HG02763 (cell line): ENCODE data around the gene USP32.
"Not testable (repeated sequence)": the region's sequence is repeated elsewhere in the genome, so short reads cannot be mapped to it uniquely, and the experiment has no call there.

ENCODE experiments used
- ATAC-seq: cut with Tn5 transposase; IDR thresholded peaks from one replicate; pipeline ENCODE4 v1.9.1; 2021; ENCODE audit warnings: mild to moderate bottlenecking, moderate library complexity; ENCODE audit not compliant: unreplicated experiment

Gene USP32

GRCh38 chr17:60412701-60413100 lies 20.8 kb upstream of the USP32 start:
- ATAC-seq: no peak

DNA sequence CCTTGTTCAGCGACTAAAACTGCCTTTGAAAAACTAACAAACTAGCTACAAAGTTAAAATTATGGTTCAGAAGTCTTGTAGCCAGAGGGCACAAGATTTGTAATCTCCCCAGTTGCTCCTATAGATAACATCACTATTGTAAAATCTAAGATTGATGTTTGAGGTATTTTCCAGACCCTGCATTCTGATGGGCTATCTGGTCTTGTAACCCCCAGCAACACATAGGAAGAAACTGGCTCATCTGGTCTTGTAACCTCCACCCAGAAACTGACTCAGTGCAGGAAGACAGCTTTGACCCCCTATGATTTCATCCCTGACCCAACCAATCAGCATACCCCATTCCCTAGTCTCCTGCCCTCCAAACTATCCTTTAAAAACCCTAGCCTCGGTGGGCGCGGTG lies 18.1 kb upstream of the USP32 start:
- ATAC-seq: no peak

DNA sequence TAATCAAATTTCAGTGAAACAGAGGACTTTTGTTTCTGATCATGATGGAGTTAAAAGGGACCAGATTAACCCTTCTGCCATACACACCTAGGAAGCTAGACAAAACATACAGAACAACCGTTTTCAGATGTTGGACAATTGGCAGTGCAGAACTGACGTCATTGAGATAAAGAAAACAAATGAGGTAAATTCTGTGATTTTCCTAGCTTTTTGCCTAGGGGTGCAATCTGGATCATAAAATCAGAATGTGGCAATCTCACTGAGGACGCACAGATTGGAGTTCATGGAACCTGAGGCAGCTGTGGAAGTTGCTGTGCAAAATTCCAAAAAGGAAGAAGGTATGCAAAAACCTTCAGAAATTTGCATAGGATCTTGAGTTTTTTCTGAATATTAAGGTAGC lies 15.0 kb upstream of the USP32 start:
- no peak for ATAC-seq

DNA sequence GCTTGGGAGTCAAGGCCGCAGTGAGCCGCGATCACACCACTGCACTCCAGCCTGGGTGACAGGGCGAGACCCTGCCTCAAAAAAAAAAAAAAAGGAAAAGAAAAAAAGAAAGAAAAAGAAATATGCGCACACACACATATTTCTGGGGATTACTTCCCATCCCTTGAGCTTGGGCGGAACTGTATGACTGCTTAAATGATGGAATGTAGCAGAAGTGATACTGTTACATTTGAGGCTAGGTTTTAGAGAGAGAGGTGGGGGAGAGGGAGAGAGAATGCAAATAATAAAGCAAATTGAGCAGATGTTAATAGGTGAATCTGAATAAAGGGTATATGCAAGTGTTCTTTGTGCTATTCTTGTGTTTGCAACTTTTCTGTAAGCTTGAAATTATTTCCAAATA lies 12.0 kb upstream of the USP32 start:
- ATAC-seq: no peak

DNA sequence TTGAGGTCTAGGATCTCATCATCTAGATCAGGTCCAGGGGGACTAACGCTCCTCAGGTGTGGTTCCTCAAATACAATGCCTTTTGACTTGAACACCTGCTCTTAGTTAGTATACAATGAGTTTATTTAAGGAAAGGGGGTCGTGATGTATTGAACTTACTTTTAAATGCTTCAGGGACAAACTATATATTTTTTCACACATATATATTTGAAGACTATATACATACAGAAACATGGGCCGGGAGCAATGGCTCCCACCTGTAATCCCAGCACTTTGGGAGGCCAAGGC lies 11.5 kb upstream of the USP32 start:
- no peak for ATAC-seq

DNA sequence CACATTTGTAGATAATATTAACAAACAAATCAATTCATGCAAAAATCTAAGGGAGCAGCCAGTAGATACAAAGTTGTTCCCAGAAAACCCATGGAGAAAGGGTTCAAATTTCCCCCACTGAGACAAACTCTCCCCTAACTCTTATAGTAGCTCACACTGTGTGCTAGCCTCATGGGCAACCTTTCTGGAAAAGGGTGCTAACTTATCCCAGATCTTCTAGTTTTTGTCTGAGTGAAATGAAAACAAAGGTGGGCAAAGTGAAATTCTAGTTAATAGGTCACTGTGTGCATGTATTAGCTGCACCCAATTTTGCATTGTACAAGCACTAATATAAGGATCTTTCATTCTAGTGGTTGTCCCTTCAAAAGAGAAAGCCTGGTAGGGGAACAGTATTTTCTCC lies 9.9 kb upstream of the USP32 start:
- ATAC-seq: no peak

DNA sequence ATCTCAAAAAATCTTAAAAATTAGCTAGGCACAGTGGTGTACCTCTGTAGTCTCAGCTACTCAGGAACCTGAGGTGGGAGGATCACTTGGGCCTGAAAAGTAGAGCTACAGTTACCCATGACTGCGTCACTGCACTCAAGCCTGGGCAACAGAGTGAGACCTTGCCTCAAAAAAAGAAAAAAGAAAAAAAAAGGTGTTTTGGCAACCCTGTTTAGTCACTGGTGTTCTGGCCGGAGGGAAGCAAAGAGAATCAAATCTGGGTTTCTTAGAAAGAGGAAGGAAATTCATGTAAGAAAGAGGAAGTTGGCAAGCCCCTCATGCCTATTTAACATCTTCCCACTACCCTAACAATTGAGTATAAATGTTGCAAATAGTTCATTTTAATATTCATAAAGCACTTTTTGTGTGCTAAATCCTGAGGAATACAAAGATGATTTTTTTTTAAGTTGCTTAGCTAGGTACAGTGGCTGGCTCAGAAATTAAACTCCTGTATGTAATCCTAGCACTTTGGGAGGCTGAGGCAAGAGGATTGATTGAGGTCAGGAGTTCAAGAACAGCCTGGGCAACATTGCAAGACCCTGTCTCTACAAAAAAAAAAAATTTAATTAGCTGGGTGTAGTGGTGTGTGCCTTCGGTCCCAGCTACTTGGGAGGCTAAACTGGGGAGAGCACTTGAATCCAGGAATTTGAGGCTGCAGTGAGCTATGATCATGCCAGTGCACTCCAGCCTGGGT lies 6.5 kb upstream of the USP32 start:
- ATAC-seq: no peak

DNA sequence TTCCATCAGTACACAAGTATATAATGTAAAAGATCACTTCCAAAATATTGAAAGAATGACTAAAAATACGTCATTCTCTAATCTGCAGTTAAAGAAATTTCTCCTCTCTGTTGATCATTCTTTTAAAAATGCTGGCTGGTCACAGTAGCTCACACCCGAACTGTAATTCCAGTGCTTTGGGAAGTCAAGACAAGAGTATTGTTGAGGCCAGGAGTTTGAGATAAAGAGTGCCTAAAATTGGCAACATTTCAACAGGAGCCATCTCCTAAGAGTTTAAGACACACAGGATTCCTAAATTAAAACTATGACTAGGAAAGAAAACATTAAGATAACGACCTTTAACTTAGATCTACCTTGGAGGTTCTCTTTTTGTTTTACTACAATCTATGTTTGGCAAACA lies 4.5 kb upstream of the USP32 start:
- no peak for ATAC-seq

DNA sequence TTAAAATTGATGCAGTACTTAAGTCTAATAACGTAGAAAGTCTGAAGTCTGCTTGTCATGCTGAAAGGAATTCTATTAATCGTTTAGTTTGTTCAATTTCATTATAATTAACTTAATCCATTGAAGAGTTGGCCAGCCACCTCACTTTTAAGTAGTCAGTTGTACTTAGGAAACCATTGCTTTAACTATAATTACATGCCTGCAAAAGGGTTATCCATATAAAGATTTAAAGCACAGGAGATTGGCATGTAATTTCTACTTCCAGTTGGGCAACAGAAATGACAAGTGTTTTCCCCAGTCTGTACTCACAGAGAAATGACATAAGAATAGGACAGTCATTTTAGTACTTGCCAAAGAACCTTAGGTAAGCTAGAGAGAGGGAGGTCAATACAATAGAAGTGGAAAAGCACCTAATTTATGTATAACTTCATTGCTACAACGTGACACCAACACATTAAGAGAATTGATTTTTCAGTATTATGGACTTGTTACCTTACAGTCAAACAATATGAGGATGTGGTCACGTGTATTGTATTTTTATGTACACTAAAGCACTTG lies 3.7 kb upstream of the USP32 start:
- no peak for ATAC-seq

GRCh38 chr17:60393840-60394723 lies 2.1 kb upstream of the USP32 start:
- ATAC-seq: no peak

GRCh38 chr17:60392845-60393702 lies 1.1 kb upstream of the USP32 start:
- no peak for ATAC-seq

DNA sequence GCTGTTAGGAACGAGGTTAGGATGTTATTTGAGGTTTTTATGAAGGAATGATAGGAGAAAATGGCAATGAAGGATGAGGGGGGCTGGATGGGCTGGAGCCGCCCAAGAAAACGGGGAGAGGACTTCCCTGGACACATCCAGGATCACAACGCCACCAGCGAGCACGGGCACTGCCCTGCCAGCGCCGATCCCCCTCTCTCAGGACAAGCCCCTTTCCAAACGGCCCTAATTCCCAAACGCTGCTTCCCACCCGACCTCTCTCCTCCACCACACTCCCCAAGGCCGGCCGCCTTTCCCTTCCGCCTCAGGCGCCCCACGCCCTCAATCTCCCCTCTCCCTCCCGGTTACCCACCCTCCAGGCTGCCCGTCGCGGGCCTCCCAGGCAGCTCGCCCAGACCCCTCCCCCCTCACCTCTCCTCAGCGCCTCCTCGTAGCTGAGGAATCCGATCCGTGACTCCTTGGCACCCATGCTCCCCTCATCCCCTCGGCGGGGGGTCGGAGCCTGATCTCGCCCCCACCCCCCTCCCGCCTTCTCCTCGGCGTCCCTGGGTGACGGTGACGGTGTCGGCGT lies 377 bp downstream of the USP32 start:
- ATAC-seq: peak; percentile 19

DNA sequence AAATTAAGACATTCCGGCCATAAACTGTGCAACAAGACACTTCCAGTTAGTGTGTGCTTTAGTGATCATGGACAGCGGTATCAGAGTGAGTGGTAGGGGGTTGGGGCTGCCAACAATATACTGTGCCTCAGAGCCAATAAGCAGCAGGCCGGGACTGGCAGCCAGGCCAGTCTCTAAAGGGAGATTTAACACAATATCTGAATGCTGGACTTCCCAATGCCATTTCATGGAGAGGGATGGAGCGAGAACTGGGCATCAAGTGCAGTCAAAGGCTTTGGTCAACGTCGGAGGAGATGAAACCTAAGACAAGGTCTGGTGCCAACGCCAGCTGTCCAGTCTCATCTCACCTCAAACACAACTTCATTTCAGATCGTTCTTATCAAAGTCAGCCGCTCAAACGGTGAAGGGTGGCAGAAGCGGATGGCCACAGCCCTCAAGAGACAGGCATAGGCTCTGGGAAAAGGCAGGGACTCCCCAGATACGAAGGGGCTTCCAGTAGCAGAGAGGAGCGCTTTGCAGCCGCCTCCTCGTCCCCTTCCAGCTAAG lies 935 bp downstream of the USP32 start:
- no peak for ATAC-seq

- no peak for ATAC-seq
Observed at GRCh38 chr17:60390186-60390585, 1.7 kb downstream of the USP32 start.

DNA sequence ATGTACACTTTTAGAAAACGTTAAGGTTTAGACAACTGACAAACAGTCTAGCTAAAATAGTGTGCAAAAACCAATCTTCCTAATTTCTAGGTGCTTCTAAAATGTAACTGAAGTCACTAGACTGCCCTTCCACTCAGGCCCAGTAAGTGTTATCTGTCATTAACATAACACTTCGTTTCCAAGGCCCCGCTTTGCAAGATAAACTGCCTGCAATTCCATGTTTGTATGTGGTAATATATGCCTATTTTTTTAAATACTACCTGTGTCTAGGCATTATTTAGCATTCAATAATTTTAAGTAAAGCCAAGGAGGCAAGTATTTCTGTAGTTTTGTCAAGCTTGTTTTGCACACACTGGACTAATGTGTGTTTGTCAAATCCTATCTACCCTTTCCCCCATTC lies 3.2 kb downstream of the USP32 start:
- ATAC-seq: no peak

- ATAC-seq: no peak
Observed at GRCh38 chr17:60387666-60388065, 4.3 kb downstream of the USP32 start.

DNA sequence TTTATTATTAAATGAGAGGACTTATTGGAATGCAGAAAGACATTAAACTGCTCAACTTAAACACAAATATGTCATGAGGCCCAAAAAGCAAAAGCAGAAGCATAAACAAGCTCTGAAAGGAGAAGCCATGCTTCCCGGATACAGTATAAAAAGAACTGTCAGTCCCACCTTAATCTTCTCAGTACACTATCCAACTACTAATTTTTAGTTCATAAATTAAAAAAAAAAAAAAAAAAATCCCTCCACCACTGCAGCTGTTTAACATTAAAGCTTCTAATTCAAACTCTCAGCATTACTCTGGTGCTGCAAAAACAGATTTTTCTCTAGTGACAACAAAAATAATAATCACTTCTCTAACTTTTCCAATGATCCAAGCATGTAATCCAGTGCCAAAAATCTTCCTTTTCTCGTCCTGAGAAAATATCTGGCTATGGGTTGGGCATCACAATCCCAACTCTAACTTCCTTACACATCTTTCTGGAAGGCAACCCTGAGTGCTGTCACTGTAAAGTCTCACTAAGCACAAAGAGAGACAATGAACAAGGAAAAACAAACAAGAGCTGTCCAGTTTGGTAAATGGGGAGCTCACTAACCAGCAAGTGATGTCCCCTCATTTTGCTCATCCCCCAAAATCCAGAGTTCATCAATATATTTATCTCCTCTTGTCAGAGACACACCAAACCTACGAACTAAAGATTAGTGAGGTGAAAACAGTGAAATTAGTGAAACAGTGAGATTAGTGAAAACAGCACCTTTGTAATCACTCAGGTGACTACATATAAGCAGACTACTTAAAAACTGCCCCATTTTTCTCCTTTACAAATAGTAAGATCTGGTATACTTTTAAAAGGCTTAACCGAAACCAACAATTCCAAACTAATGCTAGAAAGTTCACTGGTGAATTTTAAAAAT lies 5.5 kb downstream of the USP32 start:
- no peak for ATAC-seq

DNA sequence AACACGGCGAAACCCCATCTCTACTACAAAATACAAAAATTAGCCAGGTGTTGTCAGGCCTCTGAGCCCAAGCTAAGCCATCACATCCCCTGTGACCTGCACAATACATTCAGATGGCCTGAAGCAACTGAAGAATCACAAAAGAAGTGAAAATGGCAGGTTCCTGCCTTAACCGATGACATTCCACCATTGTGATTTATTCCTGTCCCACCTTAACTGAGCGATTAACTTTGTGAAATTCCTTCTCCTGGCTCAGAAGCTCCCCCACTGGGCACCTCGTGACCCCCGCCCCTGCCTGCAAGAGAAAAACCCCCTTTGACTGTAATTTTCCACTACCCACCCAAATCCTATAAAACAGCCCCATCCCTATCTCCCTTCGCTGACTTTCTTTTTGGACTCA lies 7.0 kb downstream of the USP32 start:
- not testable (repeated sequence) for ATAC-seq

GRCh38 chr17:60383379-60383778 lies 8.6 kb downstream of the USP32 start:
- ATAC-seq: no peak

DNA sequence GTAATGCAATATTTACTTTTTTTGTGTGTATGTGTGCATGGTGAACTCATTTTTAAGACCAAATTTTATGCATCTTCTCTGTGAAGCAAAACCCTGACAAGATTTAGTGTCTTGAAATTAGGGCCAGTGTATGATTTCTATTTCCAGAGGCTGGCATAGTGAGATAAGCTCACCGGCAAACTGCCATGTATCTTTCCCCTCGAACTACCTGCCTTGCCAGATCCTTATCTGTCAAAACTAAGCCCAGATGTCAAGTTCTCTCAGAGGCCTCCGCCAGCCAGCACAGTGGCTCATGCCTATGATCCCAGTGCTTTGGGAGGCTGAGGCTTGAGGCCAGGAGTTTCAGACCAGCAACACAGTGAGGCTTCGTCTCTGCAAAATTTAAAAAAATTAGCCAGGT lies 10.0 kb downstream of the USP32 start:
- ATAC-seq: no peak
